MV-4-11 (cell line): Measurements from ENCODE around the gene RDH13.
A peak's percentile ranks its signal among the peaks of the same experiment; 100 is the strongest.
"Not testable (repeated sequence)": the region's sequence is repeated elsewhere in the genome, so short reads cannot be mapped to it uniquely, and the experiment has no call there.

Experiments
- DNase-seq: peaks from one replicate; lab custom pipeline; 2025; lab: John Stamatoyannopoulos, UW

The RDH13 gene

DNA sequence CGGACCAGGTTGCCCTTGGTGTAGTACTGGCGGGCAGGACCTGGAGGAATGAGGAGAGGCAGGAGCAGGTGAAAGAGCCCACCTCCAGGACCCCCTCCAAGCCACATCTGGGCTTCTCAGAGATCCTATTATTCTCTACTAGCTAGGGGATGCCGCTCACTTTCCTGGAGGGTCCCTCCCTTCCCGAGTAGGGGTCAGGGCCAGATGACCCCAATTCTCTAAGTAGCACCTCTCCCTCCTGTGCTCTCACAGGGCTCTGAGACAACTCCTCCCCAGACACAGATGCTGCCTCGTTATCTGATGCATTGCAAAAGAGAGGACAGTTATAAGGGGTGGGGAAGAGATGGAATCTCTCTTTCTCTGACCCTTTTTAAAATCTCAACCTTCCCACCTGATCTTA, 47.8 kb downstream of the RDH13 start:
- DNase-seq, result no peak

DNA sequence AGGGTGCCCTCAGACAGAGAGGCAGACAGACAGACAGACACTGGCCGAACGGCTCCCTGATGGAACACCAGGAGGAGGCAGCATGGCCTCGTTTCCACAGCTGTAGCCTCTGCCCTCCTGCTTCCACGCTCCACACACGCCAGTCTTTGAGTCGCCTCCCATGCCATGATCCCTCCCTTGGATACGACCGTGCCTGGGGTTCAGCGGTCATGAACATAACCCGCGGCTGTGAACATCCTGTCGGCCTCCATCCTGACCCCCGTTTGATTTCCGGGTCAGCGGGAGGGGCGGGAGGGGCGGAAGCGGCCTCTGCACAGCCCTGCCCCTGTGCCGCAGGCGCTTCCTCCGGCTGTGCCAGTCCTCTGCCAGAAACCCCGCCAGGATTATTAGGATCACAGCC, 48.2 kb downstream of the RDH13 start:
- DNase-seq, result no peak

DNA sequence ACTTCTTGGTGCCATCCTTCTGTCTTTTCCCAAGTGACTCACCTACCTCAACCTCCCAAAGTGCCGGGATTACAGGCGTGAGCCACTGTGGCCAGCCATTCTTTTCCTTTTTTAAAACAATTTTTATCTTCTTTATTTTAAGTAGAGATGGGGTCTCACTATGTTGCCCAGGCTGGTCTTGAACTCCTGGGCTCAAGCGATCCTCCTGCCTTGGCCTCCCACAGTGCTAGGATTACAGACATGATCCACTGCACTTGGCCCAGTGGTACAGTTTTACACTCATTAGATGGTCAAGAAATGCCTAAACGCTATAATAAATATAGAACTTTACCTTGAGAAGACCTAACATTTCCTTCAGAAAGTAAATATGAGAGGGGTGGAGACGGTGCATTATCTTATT, 49.4 kb downstream of the RDH13 start:
- DNase-seq, result no peak

DNA sequence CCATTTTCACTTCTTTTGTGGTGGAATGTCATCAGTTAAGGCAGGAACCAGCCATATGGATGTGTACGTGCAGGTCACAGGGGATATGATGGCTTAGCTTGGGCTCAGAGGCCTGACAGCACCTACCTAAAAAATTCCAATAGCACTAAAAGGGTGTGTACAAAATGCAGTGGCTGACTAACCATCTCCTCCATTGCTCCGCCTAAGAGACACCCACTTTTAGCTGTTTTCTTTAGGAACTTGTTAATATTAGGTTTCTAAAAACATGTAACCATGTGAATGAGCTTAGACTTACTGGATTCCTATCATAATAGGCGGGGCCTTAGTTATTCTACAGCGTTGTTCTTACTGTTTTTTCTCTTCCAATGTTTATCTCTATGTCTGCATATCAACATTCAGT, 50.6 kb downstream of the RDH13 start:
- no peak for DNase-seq

DNA sequence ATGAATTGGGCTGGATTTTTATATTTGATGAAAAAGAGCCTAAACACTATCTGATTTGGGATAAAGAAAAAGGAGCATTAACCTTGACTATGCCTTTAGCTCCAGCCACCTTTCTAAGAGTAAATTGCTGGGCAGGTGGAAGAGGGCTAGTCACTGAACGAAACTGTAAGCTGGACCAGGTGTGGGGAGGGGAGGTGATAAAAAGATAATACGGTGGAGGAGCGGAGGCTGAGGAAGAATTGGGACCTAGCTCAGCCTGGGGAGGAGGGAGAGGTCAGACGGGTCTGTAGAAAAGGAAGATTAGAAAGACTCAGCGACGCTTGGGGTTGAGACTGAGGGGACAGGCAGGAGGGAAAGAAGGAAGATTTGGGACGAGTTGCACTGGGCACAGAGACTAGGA, 52.4 kb downstream of the RDH13 start:
- DNase-seq, result not testable (repeated sequence)

DNA sequence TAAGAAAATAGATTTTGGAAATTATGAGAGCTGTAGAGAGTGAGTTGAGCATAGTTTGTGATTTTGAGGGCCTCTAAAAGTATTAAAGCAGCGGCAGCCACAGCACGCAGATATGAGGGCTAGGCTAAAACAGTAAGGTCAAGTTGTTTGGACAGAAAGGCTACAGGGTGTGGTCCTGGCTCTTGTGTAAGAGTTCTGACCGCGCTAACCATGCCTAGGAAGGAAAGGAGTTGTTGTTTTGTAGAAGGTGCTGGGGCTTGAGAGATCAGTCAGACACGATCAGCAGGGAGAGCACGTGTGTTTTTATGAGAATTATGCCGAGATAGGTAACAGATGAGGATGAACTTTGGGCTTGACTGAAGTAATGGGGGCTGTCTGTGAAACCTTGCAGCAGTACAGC, 54.2 kb downstream of the RDH13 start:
- not testable (repeated sequence) for DNase-seq

DNA sequence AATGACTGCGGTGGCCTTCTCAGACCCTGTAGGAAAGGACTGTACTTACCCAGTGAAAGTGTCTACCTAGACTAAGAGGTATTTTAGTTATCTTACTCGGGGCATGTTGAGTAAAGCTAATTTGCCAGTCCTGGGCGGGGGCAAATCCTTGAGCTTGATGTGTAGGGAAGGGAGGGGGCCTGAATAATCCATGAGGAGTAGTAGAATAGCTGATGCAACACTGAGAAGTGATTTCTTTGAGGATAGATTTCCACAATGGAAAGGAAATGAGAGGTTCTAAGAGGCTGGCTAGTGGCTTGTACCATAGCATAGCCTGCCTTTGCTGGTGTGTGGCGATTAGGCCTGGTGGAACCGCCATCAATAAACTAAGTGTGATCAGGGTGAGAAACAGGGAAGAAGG, 54.8 kb downstream of the RDH13 start:
- not testable (repeated sequence) for DNase-seq

DNA sequence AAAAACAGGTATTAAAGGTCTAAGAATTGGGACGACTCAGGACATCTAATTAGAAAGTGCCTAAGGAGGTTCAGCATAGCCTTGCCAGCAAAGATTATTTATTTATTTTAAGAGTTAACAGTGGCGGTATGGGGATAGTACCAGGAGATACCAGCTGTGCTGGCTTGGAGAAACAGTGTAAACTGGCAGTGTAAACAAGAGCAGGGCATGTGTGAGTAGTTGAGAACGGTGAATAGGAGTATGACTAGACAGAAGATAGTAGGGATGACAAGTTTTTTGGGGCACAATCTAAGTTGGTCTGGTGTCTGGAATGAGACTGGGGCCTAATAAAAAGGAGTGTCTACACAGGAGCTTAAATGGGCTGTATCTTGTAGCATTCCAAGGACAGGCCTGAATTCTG, 55.4 kb downstream of the RDH13 start:
- not testable (repeated sequence) for DNase-seq

DNA sequence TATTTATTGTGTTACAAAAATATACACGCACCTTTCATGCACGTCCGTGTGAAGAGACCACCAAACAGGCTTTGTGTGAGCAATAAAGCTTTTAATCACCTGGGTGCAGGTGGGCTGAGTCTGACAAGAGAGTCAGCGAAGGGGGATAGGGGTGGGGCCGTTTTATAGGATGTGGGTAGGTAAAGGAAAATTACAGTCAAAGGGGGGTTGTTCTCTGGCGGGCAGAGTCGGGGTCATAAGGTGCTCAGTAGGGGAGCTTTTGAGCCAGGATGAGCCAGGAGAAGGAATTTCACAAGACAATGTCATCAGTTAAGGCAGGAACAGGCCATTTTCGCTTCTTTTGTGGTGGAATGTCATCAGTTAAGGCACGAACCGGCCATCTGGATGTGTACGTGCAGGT, 56.2 kb downstream of the RDH13 start:
- not testable (repeated sequence) for DNase-seq

DNA sequence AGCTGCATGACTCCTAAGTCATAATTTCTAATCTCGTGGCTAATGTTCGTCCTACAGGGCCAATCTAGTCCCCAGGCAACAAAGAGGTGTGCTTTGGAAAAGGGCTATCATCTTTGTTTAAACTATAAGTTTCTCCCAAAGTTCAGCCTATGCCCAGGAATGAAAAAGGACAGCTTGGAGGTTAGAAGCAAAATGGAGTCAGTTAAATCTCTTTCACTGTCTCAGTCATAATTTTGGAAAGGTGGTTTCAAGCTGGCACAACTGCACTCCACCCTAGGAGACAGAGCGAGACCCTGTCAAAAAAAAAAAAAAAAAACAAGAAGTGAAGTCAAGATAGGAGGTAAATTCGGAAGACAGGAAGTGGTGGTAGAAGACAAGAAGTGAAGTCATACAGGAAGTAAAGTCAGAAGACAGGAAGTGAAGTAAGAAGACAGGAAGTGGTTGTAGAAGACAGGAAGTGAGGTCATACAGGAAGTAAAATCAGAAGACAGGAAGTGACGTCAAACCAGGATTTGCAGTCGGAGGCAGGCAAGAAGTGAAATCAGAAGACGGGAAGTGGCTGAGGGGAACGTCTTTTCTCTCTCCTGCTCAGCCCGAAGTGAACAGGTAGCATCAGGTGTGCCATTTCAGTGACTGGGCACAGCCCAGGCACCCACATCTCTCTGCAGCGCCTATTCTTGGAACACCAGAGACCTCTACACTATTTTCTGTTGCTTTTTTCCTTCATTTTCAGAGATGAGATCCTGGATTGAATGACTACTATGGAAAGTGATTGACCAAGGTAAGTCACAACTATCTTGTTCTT, 57.1 kb downstream of the RDH13 start:
- DNase-seq, result peak; percentile 99

DNA sequence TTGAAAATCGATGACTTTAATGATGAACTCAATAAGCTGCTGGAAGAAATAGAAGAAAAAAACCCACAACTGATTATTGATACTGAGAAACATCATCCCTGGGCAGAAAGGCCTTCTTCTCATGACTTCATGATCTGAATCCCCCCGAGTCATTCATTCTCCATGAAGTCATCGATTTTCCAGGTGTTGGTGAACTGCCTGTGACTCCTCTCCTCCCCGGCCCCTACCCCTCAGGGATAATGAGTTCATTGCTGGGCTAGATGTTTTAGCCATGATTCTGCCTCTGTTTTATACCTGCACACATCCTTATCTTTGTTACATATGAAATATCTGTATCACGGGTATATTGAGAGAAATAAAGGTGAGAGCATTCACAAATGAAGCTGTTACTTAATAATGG, 62.2 kb downstream of the RDH13 start:
- no peak for DNase-seq

DNA sequence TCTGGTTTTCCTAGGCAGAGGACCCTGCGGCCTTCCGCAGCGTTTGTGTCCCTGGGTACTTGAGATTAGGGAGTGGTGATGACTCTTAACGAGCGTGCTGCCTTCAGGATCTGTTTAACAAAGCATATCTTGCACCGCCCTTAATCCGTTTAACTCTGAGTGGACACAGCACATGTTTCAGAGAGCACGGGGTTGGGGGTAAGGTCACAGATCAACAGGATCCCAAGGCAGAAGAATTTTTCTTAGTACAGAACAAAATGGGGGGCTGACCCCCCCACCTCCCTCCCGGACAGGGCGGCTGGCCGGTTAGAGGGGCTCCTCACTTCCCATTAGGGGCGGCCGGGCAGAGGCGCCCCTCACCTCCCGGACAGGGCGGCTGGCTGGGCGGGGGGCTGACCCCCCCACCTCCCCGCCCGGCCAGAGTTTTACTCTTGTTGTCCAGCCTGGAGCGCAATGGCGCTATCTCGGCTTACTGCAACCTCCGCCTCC, 64.2 kb downstream of the RDH13 start:
- DNase-seq, result not testable (repeated sequence)

DNA sequence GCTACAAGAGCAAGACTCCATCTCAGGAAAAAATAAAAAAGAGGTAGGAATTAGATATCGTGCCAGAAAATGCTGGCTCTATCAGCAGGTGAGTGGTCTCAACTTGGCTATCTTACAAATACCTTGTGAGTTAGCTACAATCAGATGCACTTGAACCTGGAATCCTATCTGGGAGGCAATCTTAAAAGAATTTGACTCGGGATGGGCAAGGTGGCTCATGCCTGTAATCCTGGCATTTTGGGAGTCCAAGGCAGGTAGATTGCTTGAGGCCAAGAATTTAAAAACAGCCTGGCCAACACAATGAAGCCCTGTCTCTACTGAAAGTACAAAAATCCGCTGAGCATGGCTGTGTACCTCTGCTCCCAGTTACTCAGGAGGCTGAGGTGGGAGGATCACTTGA, 67.4 kb downstream of the RDH13 start:
- DNase-seq, result no peak
